Measurements from ENCODE around the gene TACR2. TPM values are rescaled to one million over a fixed set of nuclear protein-coding genes. Genes with fewer than 3 reads are reported as not detected.

TACR2 gene
- total and polyA plus RNA-seq, 2 donors: 0.05 to 0.30 TPM

DNA sequence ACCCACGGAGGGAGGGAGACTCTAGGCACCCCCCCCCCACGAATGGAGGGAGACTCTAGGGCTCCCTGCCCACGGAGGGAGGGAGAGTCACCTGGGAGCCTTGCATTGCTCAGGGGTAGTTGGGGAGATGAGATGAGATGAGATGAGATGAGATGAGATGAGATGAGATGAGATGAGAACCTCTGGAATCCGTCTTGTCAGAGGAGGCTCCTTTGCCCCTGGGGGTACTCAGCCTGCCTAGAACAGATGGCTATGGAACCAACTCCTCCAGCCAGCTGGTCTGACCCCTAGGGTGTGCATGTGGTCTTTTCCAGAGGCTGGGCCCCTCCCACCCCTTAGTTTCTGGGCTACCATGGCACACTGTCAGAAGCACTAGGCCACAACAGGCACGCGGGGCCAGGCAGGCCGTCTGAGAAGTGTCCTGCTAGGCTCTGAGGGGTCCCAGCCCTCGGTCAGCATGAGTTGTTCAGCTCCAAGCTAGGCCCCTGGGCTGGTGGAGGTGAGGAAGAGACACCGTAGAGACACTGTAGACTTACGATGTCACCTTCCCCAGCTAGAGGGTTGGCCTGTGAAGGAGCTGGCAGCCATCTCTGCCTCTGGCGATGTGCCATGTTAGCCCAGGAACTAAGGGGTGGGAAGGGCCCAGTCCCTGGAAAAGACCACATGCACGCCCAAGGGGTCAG is 43.3 kb upstream of the TACR2 start:
- H3K27me3 ChIP-seq (ENCODE audit: control insufficient read depth in 2 of 2, insufficient read depth in 1 of 2, low read length in 1 of 2): no peaks in the 10 kb centered on the region
- no peak overlapping the region for H3K4me3 ChIP-seq (ENCODE audit: low read length in 2 of 2)
- no peaks in the 10 kb centered on the region for H3K9me3 ChIP-seq (ENCODE audit: control insufficient read depth in 2 of 2, insufficient read depth in 1 of 2, low read length in 1 of 2)
- whole genome bisulfite sequencing: 92% methylated on average over 12 of the region's 12 CpGs
- H3K36me3 ChIP-seq (ENCODE audit: control insufficient read depth in 2 of 2, insufficient read depth in 2 of 2, low read length in 1 of 2): no peaks in the 10 kb centered on the region
- DNase-seq (ENCODE audit: low read depth in 6 of 9, low spot score in 9 of 9): no peak
- peak overlapping the region in 1 of 2 donors; percentile 34 for H3K27ac ChIP-seq (ENCODE audit: low read depth in 1 of 2, low read length in 1 of 2)
- peaks cover 0 to 26% of the 10 kb centered on the region in 2 donors for H3K4me1 ChIP-seq (ENCODE audit: control insufficient read depth in 2 of 2, insufficient read depth in 2 of 2, low read length in 2 of 2)

DNA sequence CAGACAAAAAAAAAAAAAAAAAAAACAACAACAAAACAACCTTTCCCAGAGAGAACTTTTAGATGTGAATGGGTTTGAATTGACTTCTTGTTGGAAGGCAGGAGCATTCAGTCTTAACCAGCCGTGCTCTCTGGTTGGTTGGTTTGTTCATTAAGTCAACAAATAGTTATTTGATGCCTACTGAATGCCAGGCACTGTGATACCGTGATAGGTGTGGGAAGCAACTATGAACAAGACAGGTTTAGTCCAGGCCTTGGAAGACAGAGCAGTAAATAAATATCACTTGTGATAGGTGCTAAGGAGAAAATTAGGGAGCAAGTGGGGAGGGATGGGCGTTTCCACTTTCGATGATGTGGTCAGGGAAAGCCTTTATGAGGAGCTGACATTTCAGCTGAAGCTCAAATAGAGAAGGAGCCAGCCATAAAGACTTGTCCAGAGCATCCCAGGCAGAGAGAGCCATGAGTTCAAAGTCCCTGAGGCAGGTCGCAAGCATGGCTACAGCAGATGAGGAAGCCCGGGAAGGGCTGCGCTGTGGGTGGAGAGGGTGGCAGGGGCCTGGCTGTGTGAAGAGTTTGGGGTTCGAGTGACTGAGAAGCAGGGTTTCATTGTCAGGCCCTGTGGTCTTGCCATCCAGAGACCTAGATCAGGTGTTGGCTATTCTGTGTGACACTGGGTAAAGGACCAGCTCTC is 42.5 kb upstream of the TACR2 start:
- H3K36me3 ChIP-seq (ENCODE audit: control insufficient read depth in 2 of 2, insufficient read depth in 2 of 2, low read length in 1 of 2): no peaks in the 10 kb centered on the region
- peaks cover 0 to 18% of the 10 kb centered on the region in 2 donors for H3K4me1 ChIP-seq (ENCODE audit: control insufficient read depth in 2 of 2, insufficient read depth in 2 of 2, low read length in 2 of 2)
- H3K9me3 ChIP-seq (ENCODE audit: control insufficient read depth in 2 of 2, insufficient read depth in 1 of 2, low read length in 1 of 2): no peaks in the 10 kb centered on the region
- no peak overlapping the region for H3K4me3 ChIP-seq (ENCODE audit: low read length in 2 of 2)
- no peaks in the 10 kb centered on the region for H3K27me3 ChIP-seq (ENCODE audit: control insufficient read depth in 2 of 2, insufficient read depth in 1 of 2, low read length in 1 of 2)
- DNase-seq (ENCODE audit: low read depth in 6 of 9, low spot score in 9 of 9): no peak
- 87% methylated on average over 8 of the region's 8 CpGs for WGBS
- H3K27ac ChIP-seq (ENCODE audit: low read depth in 1 of 2, low read length in 1 of 2): no peak overlapping the region

DNA sequence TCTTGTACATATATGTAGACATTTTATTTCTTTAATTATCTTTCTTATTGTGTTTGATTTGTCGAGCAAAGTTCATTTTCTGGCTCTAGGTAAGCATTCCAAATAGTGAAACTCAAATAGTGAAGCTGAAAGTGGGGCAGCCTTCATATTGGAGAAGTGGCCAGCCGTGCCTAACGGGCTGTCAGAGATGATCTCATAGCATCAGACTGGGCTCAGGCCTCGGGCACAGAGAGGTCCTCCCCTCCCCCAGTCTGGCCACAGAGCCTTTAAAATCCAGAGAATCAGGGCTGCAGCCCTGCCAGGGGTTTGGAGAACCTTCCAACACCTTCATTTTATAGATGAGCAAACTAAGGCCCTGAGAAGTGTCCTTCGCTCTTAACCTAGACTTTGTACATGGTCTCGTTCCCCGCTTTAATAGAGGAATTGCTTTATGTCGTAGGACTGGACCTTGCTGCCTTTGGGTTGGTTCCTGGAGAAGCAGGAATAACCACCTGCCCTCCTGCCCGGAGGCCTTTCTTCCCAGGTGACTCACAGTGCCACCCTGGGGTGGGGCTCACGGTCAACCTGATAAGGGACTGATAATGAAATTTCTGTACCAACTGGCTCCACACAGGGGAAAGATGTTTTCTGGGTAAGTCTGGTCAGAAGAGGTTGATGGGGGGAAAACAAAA is 41.8 kb upstream of the TACR2 start:
- H3K27ac ChIP-seq (ENCODE audit: low read depth in 1 of 2, low read length in 1 of 2): no peak overlapping the region
- 97% methylated on average over 10 of the region's 10 CpGs for WGBS
- DNase-seq (ENCODE audit: low read depth in 6 of 9, low spot score in 9 of 9): no peak
- peaks cover 0 to 13% of the 10 kb centered on the region in 2 donors for H3K4me1 ChIP-seq (ENCODE audit: control insufficient read depth in 2 of 2, insufficient read depth in 2 of 2, low read length in 2 of 2)
- H3K36me3 ChIP-seq (ENCODE audit: control insufficient read depth in 2 of 2, insufficient read depth in 2 of 2, low read length in 1 of 2): no peaks in the 10 kb centered on the region
- H3K9me3 ChIP-seq (ENCODE audit: control insufficient read depth in 2 of 2, insufficient read depth in 1 of 2, low read length in 1 of 2): no peaks in the 10 kb centered on the region
- H3K4me3 ChIP-seq (ENCODE audit: low read length in 2 of 2): no peak overlapping the region
- no peaks in the 10 kb centered on the region for H3K27me3 ChIP-seq (ENCODE audit: control insufficient read depth in 2 of 2, insufficient read depth in 1 of 2, low read length in 1 of 2)

DNA sequence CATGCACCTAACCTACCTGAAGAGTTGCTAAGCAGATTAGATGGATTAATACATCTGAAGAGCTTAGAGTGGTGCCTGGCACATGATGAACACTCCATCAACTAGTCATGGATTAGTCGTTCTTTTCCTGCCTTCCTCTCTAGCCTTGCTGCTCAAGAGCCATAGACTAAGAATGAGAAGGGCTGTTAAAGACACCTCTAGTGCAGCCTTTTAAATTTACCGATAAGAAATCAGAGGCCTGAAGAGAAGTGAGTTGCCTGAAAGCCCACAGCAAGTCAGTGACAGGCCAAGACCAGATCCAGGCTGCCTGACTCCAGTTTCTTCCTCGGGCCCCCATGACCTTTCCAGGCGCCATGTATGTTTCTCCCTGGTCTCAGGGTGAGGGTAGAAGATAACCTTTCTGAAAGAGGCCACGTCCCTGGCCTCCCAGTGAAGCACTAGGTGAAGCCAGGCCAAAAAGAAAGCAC is 41.1 kb upstream of the TACR2 start:
- H3K36me3 ChIP-seq (ENCODE audit: control insufficient read depth in 2 of 2, insufficient read depth in 2 of 2, low read length in 1 of 2): no peaks in the 10 kb centered on the region
- peaks cover 0 to 13% of the 10 kb centered on the region in 2 donors for H3K4me1 ChIP-seq (ENCODE audit: control insufficient read depth in 2 of 2, insufficient read depth in 2 of 2, low read length in 2 of 2)
- no peak overlapping the region for H3K27ac ChIP-seq (ENCODE audit: low read depth in 1 of 2, low read length in 1 of 2)
- peaks cover 0 to under 1% of the 10 kb centered on the region in 2 donors for H3K27me3 ChIP-seq (ENCODE audit: control insufficient read depth in 2 of 2, insufficient read depth in 1 of 2, low read length in 1 of 2)
- no peak for DNase-seq (ENCODE audit: low read depth in 6 of 9, low spot score in 9 of 9)
- H3K9me3 ChIP-seq (ENCODE audit: control insufficient read depth in 2 of 2, insufficient read depth in 1 of 2, low read length in 1 of 2): no peaks in the 10 kb centered on the region
- H3K4me3 ChIP-seq (ENCODE audit: low read length in 2 of 2): no peak overlapping the region
- 94% methylated on average over 5 of the region's 5 CpGs for WGBS

DNA sequence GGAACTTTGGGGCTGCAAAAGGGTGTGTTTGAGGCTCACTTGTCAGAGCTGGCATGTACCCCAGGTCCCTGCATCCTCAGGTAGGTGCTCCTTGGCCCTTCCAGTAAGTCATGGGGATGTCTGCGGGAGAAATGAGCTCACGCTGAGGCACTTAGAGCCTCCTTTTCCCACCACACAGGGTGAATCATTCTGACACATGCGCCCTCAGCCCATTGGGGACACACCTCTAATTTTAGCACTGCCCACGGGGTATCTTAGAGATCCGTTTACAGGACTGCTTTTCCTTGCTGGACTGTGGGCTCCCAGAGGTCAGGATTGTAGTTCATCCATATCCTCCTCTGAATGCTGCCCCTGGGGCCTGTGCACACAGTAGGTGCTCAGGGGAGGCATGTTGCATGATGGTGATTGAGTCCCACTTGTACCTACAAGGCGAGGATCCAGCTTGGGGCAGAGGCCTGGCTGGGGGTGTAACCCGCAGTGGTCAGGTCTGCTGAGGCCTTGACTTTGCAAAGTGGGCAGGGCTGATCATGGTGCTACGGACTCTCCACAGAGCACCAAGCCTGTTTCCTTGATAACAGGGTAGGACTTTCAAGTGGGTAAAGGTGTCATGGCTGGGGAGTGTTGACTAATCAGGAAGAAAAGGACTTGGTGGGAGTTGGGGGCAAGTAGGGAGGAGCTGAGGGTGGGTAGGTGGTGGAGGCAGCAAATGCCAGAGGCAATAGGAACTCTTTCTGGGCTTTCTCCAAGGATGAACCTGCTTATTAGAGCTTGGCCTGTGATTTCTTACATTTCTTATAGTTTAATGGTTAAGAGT is 40.4 kb upstream of the TACR2 start:
- Histone ChIP-seq H3K36me3 (ENCODE audit: control insufficient read depth in 2 of 2, insufficient read depth in 2 of 2, low read length in 1 of 2) (no peaks in the 10 kb centered on the region), H3K4me1 (ENCODE audit: control insufficient read depth in 2 of 2, insufficient read depth in 2 of 2, low read length in 2 of 2) (peaks cover under 1 to 14% of the 10 kb centered on the region in 2 donors), H3K4me3 (ENCODE audit: low read length in 2 of 2) (no peak overlapping the region), H3K27ac (ENCODE audit: low read depth in 1 of 2, low read length in 1 of 2) (no peak overlapping the region), H3K27me3 (ENCODE audit: control insufficient read depth in 2 of 2, insufficient read depth in 1 of 2, low read length in 1 of 2) (peaks cover 5 to 8% of the 10 kb centered on the region in 2 donors), H3K9me3 (ENCODE audit: control insufficient read depth in 2 of 2, insufficient read depth in 1 of 2, low read length in 1 of 2) (peaks cover 0 to under 1% of the 10 kb centered on the region in 2 donors)
- no peak for DNase-seq (ENCODE audit: low read depth in 6 of 9, low spot score in 9 of 9)
- 83% methylated on average over 8 of the region's 8 CpGs for WGBS

DNA sequence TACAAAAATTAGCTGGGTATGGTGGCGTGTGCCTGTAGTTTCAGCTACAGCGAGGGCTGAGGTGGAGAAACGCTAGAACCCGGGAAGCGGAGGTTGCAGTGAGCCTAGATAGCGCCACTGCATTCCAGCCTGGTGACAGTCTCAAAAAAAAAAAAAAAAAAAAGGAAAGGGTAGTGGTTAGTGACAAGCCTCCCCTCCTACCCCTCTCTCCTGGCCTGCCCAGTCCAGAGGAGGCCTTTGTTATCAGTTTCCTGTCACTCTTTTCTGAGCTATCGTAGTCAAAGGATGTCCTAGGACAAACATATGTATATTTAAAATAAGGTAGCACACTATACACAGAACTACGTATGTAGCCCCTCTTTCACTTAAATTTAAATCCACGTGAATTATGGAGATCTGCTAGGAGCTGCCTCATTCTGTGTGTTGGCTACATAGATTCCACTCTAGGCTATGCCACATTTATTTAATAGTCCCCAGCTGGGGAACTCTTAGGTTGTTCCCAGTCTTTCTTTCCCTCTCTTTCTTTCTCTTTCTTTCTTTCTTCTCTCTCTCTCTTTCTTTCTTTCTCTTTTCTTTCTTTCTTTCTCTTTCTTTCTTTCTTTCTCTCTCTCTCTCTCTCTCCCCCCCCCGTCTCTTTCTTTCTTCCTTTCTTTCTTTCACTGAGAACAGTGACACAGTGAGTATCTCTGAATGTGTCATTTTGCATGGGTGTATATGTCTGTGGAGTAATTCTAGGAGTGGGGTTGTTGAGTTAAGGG is 38.5 kb upstream of the TACR2 start:
- Histone ChIP-seq H3K27ac (ENCODE audit: low read depth in 1 of 2, low read length in 1 of 2) (no peak overlapping the region), H3K9me3 (ENCODE audit: control insufficient read depth in 2 of 2, insufficient read depth in 1 of 2, low read length in 1 of 2) (peaks cover 0 to 5% of the 10 kb centered on the region in 2 donors), H3K27me3 (ENCODE audit: control insufficient read depth in 2 of 2, insufficient read depth in 1 of 2, low read length in 1 of 2) (peaks cover 8 to 14% of the 10 kb centered on the region in 2 donors), H3K36me3 (ENCODE audit: control insufficient read depth in 2 of 2, insufficient read depth in 2 of 2, low read length in 1 of 2) (no peaks in the 10 kb centered on the region), H3K4me3 (ENCODE audit: low read length in 2 of 2) (no peak overlapping the region), H3K4me1 (ENCODE audit: control insufficient read depth in 2 of 2, insufficient read depth in 2 of 2, low read length in 2 of 2) (peaks cover 9 to 15% of the 10 kb centered on the region in 2 donors)
- 96% methylated on average over 10 of the region's 10 CpGs for WGBS
- DNase-seq (ENCODE audit: low read depth in 6 of 9, low spot score in 9 of 9): no peak

DNA sequence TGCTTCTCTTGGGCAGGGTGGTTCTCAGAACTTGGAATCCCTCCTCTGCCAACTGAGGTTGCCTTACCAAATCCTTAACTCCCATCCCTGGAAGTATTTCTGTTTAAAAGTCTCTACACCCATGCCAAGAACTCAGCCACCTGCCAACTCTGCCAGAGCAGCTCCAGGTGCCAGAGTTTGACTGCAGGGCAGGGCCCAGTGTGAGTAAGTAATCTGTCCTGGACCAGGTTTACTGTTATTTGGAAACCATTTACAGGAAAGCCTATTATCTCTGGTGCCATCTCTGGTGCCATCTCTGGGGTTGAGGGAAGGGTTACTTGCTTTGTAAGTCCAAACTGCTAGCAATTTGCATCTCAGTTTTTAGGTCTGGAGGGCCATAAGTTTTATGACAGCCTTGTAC is 37.1 kb upstream of the TACR2 start:
- no peak overlapping the region for H3K4me3 ChIP-seq (ENCODE audit: low read length in 2 of 2)
- DNase-seq (ENCODE audit: low read depth in 6 of 9, low spot score in 9 of 9): no peak
- peaks cover 8 to 14% of the 10 kb centered on the region in 2 donors for H3K27me3 ChIP-seq (ENCODE audit: control insufficient read depth in 2 of 2, insufficient read depth in 1 of 2, low read length in 1 of 2)
- H3K4me1 ChIP-seq (ENCODE audit: control insufficient read depth in 2 of 2, insufficient read depth in 2 of 2, low read length in 2 of 2): peaks cover 9 to 21% of the 10 kb centered on the region in 2 donors
- no peak overlapping the region for H3K27ac ChIP-seq (ENCODE audit: low read depth in 1 of 2, low read length in 1 of 2)
- H3K36me3 ChIP-seq (ENCODE audit: control insufficient read depth in 2 of 2, insufficient read depth in 2 of 2, low read length in 1 of 2): no peaks in the 10 kb centered on the region
- peaks cover 0 to 5% of the 10 kb centered on the region in 2 donors for H3K9me3 ChIP-seq (ENCODE audit: control insufficient read depth in 2 of 2, insufficient read depth in 1 of 2, low read length in 1 of 2)

DNA sequence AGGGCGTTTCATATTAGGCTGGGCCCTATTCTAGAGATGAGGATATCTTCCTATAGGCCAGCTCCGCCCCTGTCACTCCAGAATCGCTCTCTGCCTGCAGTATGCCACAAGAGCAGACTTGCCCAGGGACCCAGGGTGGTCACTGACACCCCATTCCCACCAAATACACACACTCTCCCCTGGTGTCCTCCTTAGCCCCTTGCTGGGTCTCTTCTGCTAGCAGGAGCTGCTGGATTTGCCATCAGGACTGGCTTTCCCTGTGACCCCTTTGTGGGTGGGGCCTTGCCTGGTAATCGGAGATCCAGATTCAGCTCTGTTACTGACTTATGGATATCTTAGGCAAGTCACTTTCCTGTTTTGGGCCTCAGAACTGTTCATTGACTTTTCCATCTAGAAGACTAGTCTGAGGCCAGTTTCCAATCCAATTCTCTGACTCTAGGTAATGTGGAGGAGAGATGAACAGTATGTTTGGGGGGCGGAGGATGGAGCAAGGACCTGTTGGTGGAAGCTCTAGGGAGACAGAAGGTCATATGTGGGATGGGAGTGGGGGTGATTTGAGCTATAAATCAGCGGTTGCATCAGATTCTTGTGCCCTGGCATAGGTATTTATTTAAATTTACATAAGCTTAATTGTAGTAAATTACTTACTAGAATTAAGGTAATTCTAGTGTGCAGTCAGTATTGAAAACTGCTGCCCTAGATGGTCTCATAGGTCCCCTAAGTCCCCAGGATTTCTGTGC is 36.1 kb upstream of the TACR2 start:
- Histone ChIP-seq H3K36me3 (ENCODE audit: control insufficient read depth in 2 of 2, insufficient read depth in 2 of 2, low read length in 1 of 2) (no peaks in the 10 kb centered on the region), H3K4me3 (ENCODE audit: low read length in 2 of 2) (no peak overlapping the region), H3K9me3 (ENCODE audit: control insufficient read depth in 2 of 2, insufficient read depth in 1 of 2, low read length in 1 of 2) (peaks cover 0 to 5% of the 10 kb centered on the region in 2 donors), H3K27ac (ENCODE audit: low read depth in 1 of 2, low read length in 1 of 2) (no peak overlapping the region), H3K27me3 (ENCODE audit: control insufficient read depth in 2 of 2, insufficient read depth in 1 of 2, low read length in 1 of 2) (peaks cover 8 to 14% of the 10 kb centered on the region in 2 donors), H3K4me1 (ENCODE audit: control insufficient read depth in 2 of 2, insufficient read depth in 2 of 2, low read length in 2 of 2) (peaks cover 9 to 21% of the 10 kb centered on the region in 2 donors)
- WGBS: 97% methylated on average over 6 of the region's 6 CpGs
- no peak for DNase-seq (ENCODE audit: low read depth in 6 of 9, low spot score in 9 of 9)

Measured in thymus (tissue), 11 donors.